AML-193 (cell line): ENCODE measurements around the gene UBN1.
A peak's percentile ranks its signal among the peaks of the same experiment; 100 is the strongest.

Experiments used
- DNase-seq, 2 experiments: peaks; one replicate each; lab custom pipeline; 2025; lab: John Stamatoyannopoulos, UW

The UBN1 gene

GRCh38 chr16:4846901-4847773 is at the start of gene UBN1, which contains the start of gene GLYR1:
Gene UBN1 (plus strand): TSS chr16:4847481. CDS start chr16:4852918, 5,437 bp downstream.
Gene GLYR1 (minus strand): TSS chr16:4847288. CDS start chr16:4847265, 23 bp downstream.
- peak; percentile 87 to 92 for DNase-seq

- no peak for DNase-seq
Observed at GRCh38 chr16:4797805-4798252, 49.5 kb upstream of the UBN1 start.

- DNase-seq, result no peak
Observed at GRCh38 chr16:4798456-4798855, 48.8 kb upstream of the UBN1 start.

GRCh38 chr16:4799171-4799855 is 48.0 kb upstream of the UBN1 start:
- no peak for DNase-seq

GRCh38 chr16:4800290-4801041 is 46.8 kb upstream of the UBN1 start:
- peak; percentile 80 to 88 for DNase-seq

- no peak for DNase-seq
Observed at GRCh38 chr16:4801051-4801961, 46.0 kb upstream of the UBN1 start.

- DNase-seq, result peak; percentile 29 to 36
Observed at GRCh38 chr16:4801962-4802658, 45.2 kb upstream of the UBN1 start, which contains the start of gene ROGDI. Gene ROGDI (minus strand): TSS chr16:4802633. CDS start chr16:4802571, 62 bp downstream.

- DNase-seq, result peak; percentile 76 to 82
Observed at GRCh38 chr16:4802659-4803287, 44.5 kb upstream of the UBN1 start.

- DNase-seq, result peak in 1 of 2 experiments; percentile 18
Observed at GRCh38 chr16:4803401-4803844, 43.9 kb upstream of the UBN1 start.

- DNase-seq, result no peak
Observed at GRCh38 chr16:4803898-4804762, 43.2 kb upstream of the UBN1 start.

- no peak for DNase-seq
Observed at GRCh38 chr16:4805231-4805630, 42.0 kb upstream of the UBN1 start.

- no peak for DNase-seq
Observed at GRCh38 chr16:4806280-4806679, 41.0 kb upstream of the UBN1 start.

GRCh38 chr16:4811242-4811641 is 36.0 kb upstream of the UBN1 start:
- DNase-seq, result no peak

GRCh38 chr16:4811773-4812172 is 35.5 kb upstream of the UBN1 start:
- no peak for DNase-seq

- DNase-seq, result no peak
Observed at GRCh38 chr16:4813251-4814003, 33.9 kb upstream of the UBN1 start.

GRCh38 chr16:4814046-4814445 is 33.2 kb upstream of the UBN1 start:
- DNase-seq, result no peak

GRCh38 chr16:4814542-4815173 is 32.6 kb upstream of the UBN1 start:
- DNase-seq, result no peak

GRCh38 chr16:4820652-4821051 is 26.6 kb upstream of the UBN1 start:
- no peak for DNase-seq
